Activated CD8-positive, alpha-beta memory T cell treated with anti-CD3 and anti-CD28 coated beads, Interleukin-2, amount 50 U/mL, for 1 hour (primary cell): ENCODE measurements around the gene FGF14.

ENCODE experiments used
- DNase-seq: peaks from one replicate; pipeline ENCODE4 v3.0.0-alpha.2; 2020; ENCODE audit errors: extremely low read depth

The FGF14 gene

DNA sequence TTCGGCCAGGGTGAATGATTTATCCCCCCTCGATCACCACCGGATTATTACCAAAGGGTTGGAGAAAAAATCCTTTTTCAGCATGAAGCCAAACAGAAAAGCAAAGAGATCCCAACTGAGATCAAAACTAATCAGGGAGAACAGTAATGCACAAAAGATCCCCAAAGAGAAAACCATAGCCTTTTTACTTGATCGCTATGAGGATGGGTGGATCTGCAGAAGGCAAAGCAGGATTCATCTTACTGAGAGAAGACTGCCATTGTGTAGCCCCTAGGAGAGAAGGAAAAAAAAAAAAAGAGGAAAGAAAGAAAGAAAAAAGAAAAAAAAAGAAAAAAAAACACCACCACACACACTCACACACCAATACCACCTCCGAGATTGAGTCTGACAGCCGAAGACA, at the start of gene FGF14:
Gene FGF14, minus strand, starts transcription at position 283 of the 400 bp plus-strand sequence.
- no peak for DNase-seq

DNA sequence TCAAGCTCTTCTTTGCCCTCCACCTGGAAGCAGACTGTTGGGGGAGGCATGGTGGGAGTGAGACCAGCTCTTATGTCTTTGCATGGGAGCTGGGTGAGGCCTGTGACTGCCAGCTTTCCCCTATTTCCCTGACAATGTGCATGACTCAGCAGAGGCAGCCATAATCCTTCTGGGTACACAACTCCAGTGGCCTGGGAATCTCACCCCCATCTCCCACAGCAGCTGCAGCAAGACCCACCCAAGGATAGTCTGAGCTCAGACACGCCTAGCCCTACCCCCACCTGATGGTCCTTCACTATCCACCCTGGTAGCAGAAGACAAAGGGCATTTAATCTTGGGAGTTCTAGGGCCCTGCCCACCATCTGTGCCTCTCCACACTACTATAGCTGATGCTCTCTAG, 41.4 kb upstream of the FGF14 start:
- no peak for DNase-seq

GRCh38 chr13:102441085-102441484, 39.2 kb upstream of the FGF14 start:
- no peak for DNase-seq

DNA sequence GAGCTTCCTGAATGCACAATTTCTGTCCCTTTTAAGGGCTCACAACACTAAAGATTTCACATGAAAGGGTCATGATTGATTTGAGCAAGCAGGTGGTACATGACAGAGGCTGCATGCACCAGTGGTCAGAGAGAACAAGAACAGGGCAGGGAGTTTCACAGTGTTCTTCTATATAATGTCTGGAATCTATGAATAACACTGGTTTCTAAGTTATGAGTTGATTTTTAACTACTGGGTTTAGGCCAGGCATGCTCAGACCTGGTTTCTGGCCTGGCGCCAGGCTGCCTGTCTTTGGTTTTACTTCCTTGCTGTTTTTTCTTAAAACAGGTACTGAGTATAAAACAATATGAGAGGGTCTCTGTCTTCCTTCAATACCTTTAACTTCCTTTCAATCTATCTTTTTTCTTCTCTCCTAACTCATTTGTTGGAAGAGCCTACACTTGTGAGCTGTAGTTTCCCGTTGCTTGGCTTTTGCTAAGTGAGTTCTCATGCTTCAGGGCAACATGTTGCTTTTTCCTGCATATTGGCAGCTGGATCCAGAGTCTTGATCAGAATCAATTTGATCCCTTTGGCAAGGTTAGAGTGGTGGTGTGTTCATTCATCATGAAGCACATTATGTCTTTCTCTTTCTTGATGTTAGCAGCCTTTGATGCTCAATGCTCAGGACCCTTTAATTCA, 38.5 kb upstream of the FGF14 start:
- no peak for DNase-seq

DNA sequence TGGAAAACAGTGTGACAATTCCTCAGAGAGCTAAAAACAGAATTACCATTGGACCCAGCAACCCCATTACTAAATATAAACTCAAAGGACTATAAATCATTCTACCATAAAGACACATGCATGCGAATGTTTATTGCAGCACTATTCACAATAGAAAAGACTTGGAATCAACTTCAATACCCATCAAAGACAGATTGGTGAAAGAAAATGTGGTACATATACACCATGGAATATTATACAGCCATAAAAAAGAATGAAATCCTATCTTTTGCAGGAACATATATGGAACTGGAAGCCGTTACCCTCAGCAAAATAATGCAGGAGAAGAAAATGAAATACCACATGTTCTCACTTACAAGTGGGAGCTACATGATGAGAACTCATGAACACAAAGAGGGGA, 20.8 kb upstream of the FGF14 start:
- no peak for DNase-seq

- no peak for DNase-seq
These were observed 3.8 kb upstream of the FGF14 start for GRCh38 chr13:102405499-102406100.

GRCh38 chr13:102402290-102402689, 442 bp upstream of the FGF14 start:
- no peak for DNase-seq

DNA sequence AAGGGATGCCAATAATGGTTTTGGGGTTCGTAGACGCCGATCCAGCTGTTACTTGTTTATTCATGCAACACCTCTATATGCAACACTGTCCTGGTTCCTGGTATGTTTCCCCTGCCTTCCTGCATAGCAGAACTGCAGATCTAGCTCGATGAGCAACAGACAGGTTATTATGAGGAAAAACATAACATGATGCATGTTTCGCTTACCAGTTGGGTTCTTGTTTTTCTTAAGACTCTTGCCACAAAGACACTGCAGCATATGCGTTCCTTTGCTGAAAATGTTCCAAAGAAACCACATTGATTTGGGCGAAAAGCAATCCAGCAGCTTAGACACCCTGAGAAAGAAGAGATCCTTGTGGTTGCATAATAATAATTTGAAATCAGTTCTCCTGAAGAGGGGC, 583 bp downstream of the FGF14 start:
- DNase-seq, result no peak

- no peak for DNase-seq
These were observed 1.1 kb downstream of the FGF14 start for GRCh38 chr13:102400675-102401145.

DNA sequence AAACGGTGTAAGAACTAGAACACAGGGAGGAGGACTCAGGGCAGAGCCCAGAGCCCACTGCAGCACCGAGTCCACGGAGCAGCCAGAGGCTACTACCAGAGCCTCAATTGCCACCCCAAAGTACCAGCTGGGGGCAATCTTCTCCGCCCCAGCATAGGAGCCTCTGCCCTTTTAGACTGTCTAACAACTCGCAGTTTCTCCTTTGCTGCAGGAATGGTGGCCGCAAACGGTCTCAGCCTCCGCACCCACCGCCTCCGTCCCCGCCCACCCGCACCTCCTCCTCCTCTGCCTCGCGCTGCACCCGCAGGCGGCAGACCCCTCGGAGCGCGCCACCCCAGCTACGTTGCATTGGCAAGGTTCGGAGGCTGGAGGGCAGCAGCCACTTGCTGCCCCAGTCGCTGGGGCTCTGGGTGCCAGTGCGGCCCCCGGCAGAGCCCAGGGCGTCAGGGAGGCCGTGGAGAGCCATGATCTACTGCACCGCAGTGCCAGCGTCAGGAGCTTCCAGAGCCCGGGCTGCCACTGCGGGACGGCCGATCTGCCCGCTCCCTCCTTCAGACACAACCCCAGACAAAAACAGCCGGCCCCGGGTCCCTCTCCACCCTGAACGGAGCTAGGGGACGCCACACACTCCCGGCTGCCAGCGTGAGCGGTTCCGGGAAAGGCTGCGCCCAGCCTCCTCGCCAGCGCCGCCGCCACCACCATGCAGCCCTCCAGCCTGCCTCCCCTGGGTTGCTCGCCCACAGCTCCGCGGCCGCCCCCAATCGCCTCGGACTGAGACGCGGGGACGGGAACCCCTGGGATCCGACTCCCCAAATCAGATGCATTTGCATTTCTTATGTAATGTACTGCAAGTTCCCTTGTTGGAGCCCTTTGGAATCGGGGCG, 1.8 kb downstream of the FGF14 start:
- no peak for DNase-seq

- DNase-seq, result no peak
These were observed 5.9 kb downstream of the FGF14 start for GRCh38 chr13:102395939-102396338.

GRCh38 chr13:102395174-102395573, 6.7 kb downstream of the FGF14 start:
- DNase-seq, result no peak

GRCh38 chr13:102394158-102395053, 7.4 kb downstream of the FGF14 start:
- peak; percentile 90 for DNase-seq

- no peak for DNase-seq
These were observed 9.2 kb downstream of the FGF14 start for GRCh38 chr13:102392481-102393209.

- DNase-seq, result no peak
These were observed 15.4 kb downstream of the FGF14 start for GRCh38 chr13:102386461-102386860.

DNA sequence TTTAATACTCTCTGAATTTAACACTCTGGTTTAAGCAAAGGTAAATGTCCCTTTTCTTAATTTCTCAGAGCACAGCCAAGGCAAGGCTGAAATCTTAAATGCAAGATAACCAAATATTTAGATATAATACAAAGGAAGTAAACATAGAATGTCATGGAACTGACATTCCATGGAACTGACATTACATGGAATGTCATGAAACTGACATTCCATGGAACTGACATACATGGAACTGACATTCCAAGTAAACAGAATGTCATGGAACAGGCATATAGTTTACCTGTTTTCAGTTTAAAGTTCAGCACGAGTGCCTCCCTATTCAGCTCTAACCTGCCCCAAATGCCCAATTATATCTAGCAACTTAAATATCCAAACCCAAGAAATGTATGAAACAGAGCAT, 21.8 kb downstream of the FGF14 start:
- DNase-seq, result no peak

GRCh38 chr13:102376318-102376717, 25.5 kb downstream of the FGF14 start:
- DNase-seq, result no peak

- no peak for DNase-seq
These were observed 27.1 kb downstream of the FGF14 start for GRCh38 chr13:102374726-102375125.

DNA sequence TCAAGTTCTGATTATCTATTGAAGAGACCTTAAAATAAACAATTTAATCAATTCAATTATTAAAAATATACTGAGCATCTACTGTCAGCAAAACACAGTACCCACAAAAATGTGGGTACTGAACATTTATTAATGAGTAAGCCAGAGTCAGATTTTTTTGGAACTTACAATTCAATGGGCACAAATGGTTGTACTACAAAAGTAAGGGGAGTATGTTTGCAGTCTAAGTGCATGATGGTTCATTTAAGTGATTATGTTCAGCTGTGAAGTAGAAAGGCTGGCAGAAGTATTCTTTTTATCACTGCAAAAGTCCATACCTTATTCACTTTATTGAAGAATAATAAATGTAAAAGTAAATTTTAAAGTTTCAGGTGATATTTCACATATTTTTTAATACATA, 27.6 kb downstream of the FGF14 start:
- no peak for DNase-seq

DNA sequence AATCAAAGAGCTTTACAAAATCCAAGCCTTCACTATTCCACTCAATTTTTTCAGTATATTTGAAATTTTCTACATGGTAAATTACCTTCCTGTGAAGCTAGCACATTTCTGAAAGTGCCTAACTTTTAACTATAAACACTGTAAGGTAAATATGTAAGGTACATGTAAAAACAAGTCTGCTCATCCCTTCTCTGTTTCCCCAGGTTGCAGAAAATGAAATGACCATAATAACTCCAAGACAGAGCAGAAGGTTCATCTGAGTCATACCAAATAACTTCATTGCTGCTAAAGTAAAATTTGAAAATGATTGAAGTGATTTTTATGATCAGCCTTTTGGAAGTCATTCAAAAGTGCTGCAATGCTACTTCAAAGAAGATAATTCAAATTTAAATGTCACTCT, 28.6 kb downstream of the FGF14 start:
- no peak for DNase-seq

GRCh38 chr13:102369302-102369701, 32.5 kb downstream of the FGF14 start:
- no peak for DNase-seq
